Hepatocyte (in vitro differentiated cells): ENCODE results near the gene SLC6A12.

Experiments used
- CTCF ChIP-seq: fragments of 200-600 bp; sonication (generic); IDR thresholded peaks from 2 replicates; pipeline ENCODE4 v1.5.1; 2016; ENCODE audit warnings: antibody characterized with exemption, mild to moderate bottlenecking; ENCODE audit not compliant: poor library complexity
- EZH2 ChIP-seq: fragments of 200-600 bp; sonication (generic); IDR thresholded peaks from 2 replicates; pipeline ENCODE4 v1.6.1; 2016; ENCODE audit warnings: antibody characterized with exemption, mild to moderate bottlenecking, borderline replicate concordance

GRCh38 chr12:212715-213526 is 1.0 kb downstream of the SLC6A12 start:
- TF ChIP-seq CTCF = no peak
- no peak for TF ChIP-seq EZH2
